ENCODE results near the gene CLNK.
A peak's percentile ranks its signal among the peaks of the same experiment; 100 is the strongest.
"Not testable (repeated sequence)": the region's sequence is repeated elsewhere in the genome, so short reads cannot be mapped to it uniquely, and the experiment has no call there.

The CLNK gene

GRCh38 chr4:10579648-10580047 is 104.9 kb downstream of the CLNK start:
- DNase-seq (ENCODE audit: low read depth in 2 of 2) = no peak

- DNase-seq (ENCODE audit: low read depth in 2 of 2) = no peak
These were observed 106.8 kb downstream of the CLNK start for GRCh38 chr4:10577508-10578426.

GRCh38 chr4:10577018-10577417 is 107.5 kb downstream of the CLNK start:
- DNase-seq (ENCODE audit: low read depth in 2 of 2) = no peak

- DNase-seq (ENCODE audit: low read depth in 2 of 2) = no peak
These were observed 108.3 kb downstream of the CLNK start for GRCh38 chr4:10576236-10576635.

GRCh38 chr4:10575414-10575813 is 109.2 kb downstream of the CLNK start:
- DNase-seq (ENCODE audit: low read depth in 2 of 2) = no peak

GRCh38 chr4:10574553-10574952 is 110.0 kb downstream of the CLNK start:
- not testable (repeated sequence) for DNase-seq (ENCODE audit: low read depth in 2 of 2)

- DNase-seq (ENCODE audit: low read depth in 2 of 2) = no peak
These were observed 112.7 kb downstream of the CLNK start for GRCh38 chr4:10571909-10572308.

- no peak for DNase-seq (ENCODE audit: low read depth in 2 of 2)
These were observed 115.1 kb downstream of the CLNK start for GRCh38 chr4:10569491-10569890.

- DNase-seq (ENCODE audit: low read depth in 2 of 2) = no peak
These were observed 116.8 kb downstream of the CLNK start for GRCh38 chr4:10567766-10568165.

GRCh38 chr4:10565166-10565780 is 119.3 kb downstream of the CLNK start:
- no peak for DNase-seq (ENCODE audit: low read depth in 2 of 2)

- peak; percentile 15 to 41 for DNase-seq (ENCODE audit: low read depth in 2 of 2)
These were observed 129.9 kb downstream of the CLNK start for GRCh38 chr4:10554694-10555093.

- DNase-seq (ENCODE audit: low read depth in 2 of 2) = no peak
These were observed 130.4 kb downstream of the CLNK start for GRCh38 chr4:10554121-10554520.

- DNase-seq (ENCODE audit: low read depth in 2 of 2) = no peak
These were observed 131.8 kb downstream of the CLNK start for GRCh38 chr4:10552591-10553280.

GRCh38 chr4:10535912-10536311 is 148.7 kb downstream of the CLNK start:
- no peak for DNase-seq (ENCODE audit: low read depth in 2 of 2)

- DNase-seq (ENCODE audit: low read depth in 2 of 2) = no peak
These were observed 149.7 kb downstream of the CLNK start for GRCh38 chr4:10534820-10535219.

- no peak for DNase-seq (ENCODE audit: low read depth in 2 of 2)
These were observed 152.4 kb downstream of the CLNK start for GRCh38 chr4:10532155-10532554.

GRCh38 chr4:10530137-10530786 is 154.3 kb downstream of the CLNK start:
- no peak for DNase-seq (ENCODE audit: low read depth in 2 of 2)

GRCh38 chr4:10529291-10530136 is 155.1 kb downstream of the CLNK start:
- no peak for DNase-seq (ENCODE audit: low read depth in 2 of 2)

GRCh38 chr4:10527438-10527837 is 157.1 kb downstream of the CLNK start:
- no peak for DNase-seq (ENCODE audit: low read depth in 2 of 2)

- no peak for DNase-seq (ENCODE audit: low read depth in 2 of 2)
These were observed 157.9 kb downstream of the CLNK start for GRCh38 chr4:10526429-10527222.
